Renal cortical epithelial cell (primary cell): Measurements from ENCODE around the gene ZNF107. TPM values are rescaled to one million over a fixed set of nuclear protein-coding genes. Genes with fewer than 3 reads are reported as not detected.

ENCODE experiments used
- DNase-seq: peaks from one replicate; pipeline ENCODE4 v3.0.0-alpha.2; 2011; ENCODE audit warnings: low read depth
- total RNA-seq: library from RNA; depleted of rRNA; stranded (reverse); fragments of >200 nt; gene quantifications from 2 replicates; pipeline ENCODE4 v1.2.3, GENCODE V29; 2014

ZNF107 gene
- total RNA-seq, result 2.3 and 8.1 TPM in 2 replicates

DNA sequence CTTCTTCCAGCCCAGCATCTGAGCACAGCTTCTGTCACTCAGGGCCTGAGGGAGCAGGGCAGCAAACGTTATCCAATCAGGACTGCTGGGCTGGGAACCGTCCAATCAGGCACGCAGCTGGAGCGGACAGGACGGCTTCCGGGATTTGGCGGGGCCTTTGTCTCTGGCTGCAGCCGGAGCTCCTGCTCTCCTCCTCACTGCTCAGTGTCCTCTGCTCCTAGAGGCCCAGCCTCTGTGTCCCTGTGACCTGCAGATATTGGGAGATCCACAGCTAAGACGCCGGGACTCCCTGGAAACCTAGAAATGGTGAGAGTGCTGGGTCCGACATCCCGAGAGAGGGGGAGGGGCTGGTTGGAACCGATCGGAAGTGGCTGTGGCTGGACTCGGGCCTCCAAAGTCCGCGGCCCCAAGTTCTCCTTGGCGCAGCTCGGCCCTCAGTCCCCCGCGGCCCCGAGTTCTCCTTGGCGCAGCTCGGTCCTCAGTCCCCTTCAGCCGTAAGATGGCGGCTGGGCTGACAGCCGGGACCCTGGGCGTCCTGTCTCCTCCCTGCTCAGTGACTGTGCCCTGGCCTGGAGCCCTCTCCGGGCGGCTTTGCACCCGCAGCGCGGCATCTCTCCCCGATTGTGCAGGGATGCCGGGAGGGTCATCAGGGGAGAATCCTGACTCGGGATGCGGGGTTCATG lies at the start of gene ZNF107:
Gene ZNF107, plus strand, starts transcription at position 154 of the 683 bp plus-strand sequence. Its CDS starts 150 bp downstream, at position 304.
- peak; percentile 89 for DNase-seq

DNA sequence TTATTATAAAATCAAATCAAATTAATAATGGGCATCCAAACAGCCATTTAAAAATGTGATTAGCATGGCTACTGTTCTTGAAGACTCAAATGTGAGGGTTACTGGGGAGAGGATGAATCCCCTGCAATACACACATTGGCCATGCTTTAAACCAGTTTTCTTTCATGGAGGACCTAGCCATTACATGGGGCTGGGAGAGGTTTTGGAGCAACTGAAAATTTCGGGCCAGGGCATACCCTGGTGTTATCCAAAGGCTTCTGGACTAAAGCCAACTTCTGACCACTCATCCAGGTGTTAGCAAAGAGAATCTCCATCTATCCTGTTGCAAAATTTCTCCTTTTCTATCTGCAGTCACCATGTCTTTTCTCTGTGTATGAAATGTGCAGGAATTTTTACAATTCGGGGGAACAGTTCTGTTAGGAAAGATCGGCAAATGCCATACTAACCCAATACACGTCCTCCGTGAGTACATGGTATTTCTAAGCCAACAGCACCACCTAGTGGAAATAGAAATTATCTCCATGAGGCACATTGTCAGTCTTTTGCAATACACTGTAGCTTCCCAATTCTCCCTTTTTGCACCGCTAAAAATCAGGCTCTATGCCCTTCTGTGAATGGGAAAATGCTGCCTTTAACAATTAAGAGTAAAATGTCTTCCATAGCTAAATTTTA lies 47.0 kb upstream of the ZNF107 start:
- DNase-seq, result peak; percentile 19

- DNase-seq, result no peak
These were observed 46.2 kb upstream of the ZNF107 start for GRCh38 chr7:64619705-64620104.

DNA sequence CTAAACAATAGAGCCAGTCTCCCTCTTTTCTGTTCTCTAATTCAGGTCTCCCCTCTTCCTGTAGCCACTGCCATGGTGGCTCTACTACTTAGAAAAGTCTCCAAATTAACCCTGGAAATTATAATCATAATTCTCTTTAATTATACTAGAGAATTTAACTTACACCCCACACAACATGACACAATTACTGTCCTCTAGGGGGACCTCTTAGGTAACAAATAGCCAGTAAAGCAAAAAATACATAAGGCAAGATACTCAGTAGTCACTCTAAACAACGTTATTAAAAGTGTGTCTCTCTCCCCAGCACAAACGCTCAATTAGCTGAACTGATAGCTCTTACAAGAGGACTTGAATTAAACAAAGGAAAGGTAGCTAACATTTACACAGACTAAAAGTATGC lies 44.3 kb upstream of the ZNF107 start:
- DNase-seq, result no peak

- DNase-seq, result no peak
These were observed 40.5 kb upstream of the ZNF107 start for GRCh38 chr7:64625114-64626082.

- DNase-seq, result no peak
These were observed 39.9 kb upstream of the ZNF107 start for GRCh38 chr7:64626083-64626469.

- DNase-seq, result no peak
These were observed 39.4 kb upstream of the ZNF107 start for GRCh38 chr7:64626557-64626956.

DNA sequence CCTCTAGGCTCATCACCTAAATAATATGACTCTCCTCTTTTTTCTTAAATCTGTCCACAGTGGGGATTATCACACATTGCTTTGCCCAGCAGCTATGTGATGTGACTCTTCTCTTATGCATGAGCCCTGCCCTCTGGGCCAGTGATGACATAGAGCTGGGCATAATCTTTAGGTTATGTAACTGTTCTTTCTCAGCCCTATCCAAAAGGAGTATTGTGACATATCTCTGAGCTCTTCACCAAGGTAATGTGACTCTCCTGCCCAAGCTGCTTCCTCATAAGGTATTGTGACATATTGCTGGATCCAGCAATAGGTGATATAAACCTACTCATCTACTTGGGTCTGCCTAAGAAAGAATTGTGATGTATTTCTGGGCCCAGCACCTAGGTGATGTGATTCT lies 37.7 kb upstream of the ZNF107 start:
- DNase-seq, result no peak

DNA sequence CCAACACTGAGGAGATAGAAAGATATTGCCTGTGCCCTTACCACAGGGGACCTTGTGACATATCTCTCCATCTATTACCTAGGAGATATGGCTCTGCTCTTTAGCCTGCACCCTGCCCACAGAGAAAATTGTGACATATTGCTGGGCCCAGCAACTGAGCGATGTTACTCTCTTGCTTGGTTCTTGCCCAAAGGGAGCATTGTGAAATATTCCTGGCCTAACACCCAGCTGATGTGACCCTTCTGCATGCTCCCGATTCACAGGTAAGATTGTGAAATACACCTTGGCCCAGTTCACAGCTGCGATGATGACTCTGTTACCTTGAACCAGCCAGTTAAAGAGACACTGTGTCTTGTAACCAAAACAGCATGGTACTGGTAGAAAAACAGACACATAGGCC lies 37.2 kb upstream of the ZNF107 start:
- no peak for DNase-seq

DNA sequence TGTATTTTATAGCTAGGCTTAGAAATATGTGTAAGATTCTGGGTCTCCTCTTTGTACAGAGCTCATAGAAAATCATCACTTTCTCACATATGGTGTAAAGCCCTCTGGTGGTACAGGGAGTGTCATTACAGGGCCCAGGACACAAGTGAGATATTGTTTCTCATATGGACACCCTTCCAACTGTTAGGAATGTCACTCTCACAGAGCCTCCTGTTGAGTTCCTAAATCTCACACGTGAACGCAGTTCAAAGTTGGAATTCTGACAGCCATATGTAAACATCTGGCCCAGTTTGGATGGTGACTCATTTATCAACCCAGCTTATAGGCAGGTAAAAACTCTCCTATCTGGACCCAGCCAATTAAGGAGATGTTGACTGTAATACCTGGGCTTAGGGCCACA lies 35.4 kb upstream of the ZNF107 start:
- peak; percentile 4 for DNase-seq

GRCh38 chr7:64632029-64632428 lies 33.9 kb upstream of the ZNF107 start:
- no peak for DNase-seq

- no peak for DNase-seq
These were observed 32.5 kb upstream of the ZNF107 start for GRCh38 chr7:64633401-64633800.

GRCh38 chr7:64634406-64635062 lies 31.4 kb upstream of the ZNF107 start:
- DNase-seq, result no peak

GRCh38 chr7:64636386-64636785 lies 29.5 kb upstream of the ZNF107 start:
- DNase-seq, result no peak

- DNase-seq, result no peak
These were observed 28.1 kb upstream of the ZNF107 start for GRCh38 chr7:64637521-64638445.

DNA sequence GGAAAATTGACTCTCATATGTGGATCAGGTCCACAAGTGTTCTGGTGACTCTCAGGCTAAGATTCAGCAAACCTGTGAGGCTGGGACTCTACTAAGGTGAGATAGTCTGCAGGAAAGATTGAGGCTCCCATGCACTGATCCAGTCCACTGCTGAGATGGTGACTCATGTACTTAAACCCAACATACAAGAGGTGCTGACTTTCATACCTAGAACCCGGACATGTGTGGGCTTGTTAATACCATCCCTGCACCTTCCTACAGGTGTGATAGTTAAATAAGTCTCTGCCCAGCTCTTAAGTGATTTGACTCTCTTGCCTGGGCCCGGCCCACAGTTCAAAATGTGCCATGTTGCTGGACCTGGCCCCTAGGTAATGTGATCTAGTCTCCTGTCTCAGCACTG lies 27.1 kb upstream of the ZNF107 start:
- no peak for DNase-seq

DNA sequence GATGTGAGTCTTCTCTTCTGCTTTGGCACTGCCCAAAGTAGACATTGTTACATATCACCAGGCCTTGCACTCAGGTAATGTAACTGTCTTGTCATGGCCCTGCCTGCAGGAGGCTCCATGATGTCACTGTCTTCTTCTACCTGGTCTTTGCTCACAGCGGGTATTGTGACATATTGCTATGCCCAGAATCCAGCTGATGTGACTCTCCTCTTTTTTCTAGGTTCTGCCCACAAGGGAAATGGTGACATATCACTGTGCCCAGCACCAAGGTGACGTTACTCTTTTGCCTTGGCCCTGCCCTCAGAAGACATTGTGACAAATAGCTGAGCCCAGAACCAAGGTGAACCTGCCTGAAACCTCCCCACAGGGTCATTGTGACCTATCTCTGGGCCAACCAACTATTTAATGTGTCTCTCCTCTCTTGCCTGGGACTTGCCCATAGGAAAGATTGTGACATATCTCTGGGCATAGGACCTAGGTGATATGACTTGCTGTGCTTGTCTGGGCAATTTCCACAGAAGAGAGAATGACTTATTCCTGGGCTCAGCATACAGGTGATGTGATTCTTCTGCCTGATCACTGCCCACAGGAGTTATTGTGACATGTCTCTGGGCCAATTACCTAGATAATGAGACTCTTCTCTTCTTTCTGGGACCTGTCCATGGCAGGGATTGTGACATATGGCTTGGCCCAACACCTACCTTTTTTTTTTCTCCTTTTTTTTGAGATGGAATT lies 26.5 kb upstream of the ZNF107 start:
- no peak for DNase-seq

- no peak for DNase-seq
These were observed 25.4 kb upstream of the ZNF107 start for GRCh38 chr7:64640504-64640903.

DNA sequence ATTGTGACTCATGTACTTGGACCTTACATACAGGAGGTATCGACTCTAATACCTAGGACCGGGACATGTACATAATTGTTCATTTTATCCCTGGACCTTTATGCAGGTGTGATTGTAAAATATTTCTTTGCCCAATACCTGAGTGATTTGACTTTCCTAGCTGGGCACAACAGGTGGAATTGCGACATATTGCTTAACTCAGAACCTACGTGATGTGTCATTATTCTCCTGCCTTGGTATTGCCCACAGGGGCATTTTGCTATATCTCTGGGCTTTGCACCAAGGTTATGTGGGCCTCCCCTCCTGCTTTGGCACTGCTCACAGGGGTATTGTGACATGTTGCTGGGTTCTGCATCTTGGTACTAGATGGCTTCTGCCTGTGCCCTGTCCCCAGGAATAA lies 23.9 kb upstream of the ZNF107 start:
- DNase-seq, result no peak

DNA sequence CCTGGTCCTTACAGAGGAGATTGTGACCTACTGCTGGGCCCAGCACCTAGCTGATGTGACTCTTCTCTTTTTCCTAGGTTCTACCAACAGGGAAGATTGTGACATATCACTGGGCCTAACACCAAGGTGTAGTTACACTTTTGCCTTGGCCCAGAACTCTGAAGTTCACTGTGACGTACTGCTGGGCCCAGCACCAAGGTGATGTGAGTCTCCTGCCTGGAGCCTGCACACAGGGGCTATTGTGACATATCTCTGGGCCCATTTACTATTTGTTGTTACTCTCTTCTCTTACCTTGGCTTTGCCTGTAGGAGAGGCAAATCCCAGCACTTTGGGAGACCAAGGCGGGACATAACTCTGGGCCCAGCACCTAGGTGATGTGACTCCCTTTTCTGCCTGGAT lies 23.1 kb upstream of the ZNF107 start:
- DNase-seq, result no peak
